HL-60 (cell line): Measurements from ENCODE around the gene PPIP5K2.
A peak's percentile ranks its signal among the peaks of the same experiment; 100 is the strongest.

Experiments
- DNase-seq, 2 experiments: peaks; one replicate each; pipeline ENCODE4 v3.0.0-alpha.2; 2010 to 2020; ENCODE audit warnings: low read depth in 1 of 2, low spot score in 1 of 2
- H3K27ac ChIP-seq: fragments of 250-450 bp; sonication (Bioruptor Pico); replicated peaks from 2 replicates; pipeline ENCODE4 v1.5.1; 2020; ENCODE audit warnings: mild to moderate bottlenecking, moderate library complexity
- H3K27me3 ChIP-seq: fragments of 250-450 bp; sonication (Bioruptor Pico); 2 replicates; pipeline ENCODE4 v1.5.1; 2021; ENCODE audit warnings: mild to moderate bottlenecking, moderate library complexity; ENCODE audit not compliant: insufficient read depth, poor library complexity, severe bottlenecking
- H3K4me3 ChIP-seq: replicated peaks from 2 replicates; pipeline ENCODE4 v1.5.1; 2011; ENCODE audit warnings: mild to moderate bottlenecking, control low read depth, low read length; ENCODE audit not compliant: insufficient read depth
- CTCF ChIP-seq: IDR thresholded peaks from one replicate; pipeline ENCODE4 v1.5.1; 2011; ENCODE audit warnings: low read length, control low read depth, inconsistent platforms; ENCODE audit not compliant: insufficient read depth
- GABPA ChIP-seq: IDR thresholded peaks from 2 replicates; pipeline ENCODE4 v1.6.1; 2012; ENCODE audit warnings: low read depth
- POLR2AphosphoS5 ChIP-seq: IDR thresholded peaks from 2 replicates; pipeline ENCODE4 v1.6.1; 2012; ENCODE audit warnings: low read depth
- REST ChIP-seq: IDR thresholded peaks from 2 replicates; pipeline ENCODE4 v1.6.1; 2012; ENCODE audit warnings: low read depth; ENCODE audit not compliant: insufficient replicate concordance
- SPI1 ChIP-seq: IDR thresholded peaks from 2 replicates; pipeline ENCODE4 v1.6.1; 2012; ENCODE audit warnings: low read depth, mild to moderate bottlenecking, borderline replicate concordance

Gene PPIP5K2

GRCh38 chr5:103112910-103113309 lies 7.2 kb upstream of the PPIP5K2 start:
- TF ChIP-seq POLR2AphosphoS5 = no peak
- TF ChIP-seq GABPA = no peak
- TF ChIP-seq CTCF = no peak
- TF ChIP-seq SPI1 = no peak
- TF ChIP-seq REST = no peak
- H3K27ac ChIP-seq = no peak overlapping the region; the same call in 1 of the 2 replicates
- no peak for DNase-seq

GRCh38 chr5:103114440-103114839 lies 5.7 kb upstream of the PPIP5K2 start:
- no peaks in the 10 kb centered on the region for H3K27me3 ChIP-seq
- no peak overlapping the region for H3K27ac ChIP-seq
- no peak overlapping the region for H3K4me3 ChIP-seq
- DNase-seq = no peak
- TF ChIP-seq REST (no peak), SPI1 (no peak), CTCF (no peak), POLR2AphosphoS5 (no peak), GABPA (no peak)

More at GRCh38 chr5:103112910-103113309, 7.2 kb upstream of the PPIP5K2 start:
- Histone ChIP-seq H3K27me3 (no peaks in the 10 kb centered on the region), H3K4me3 (no peak overlapping the region)

- Histone ChIP-seq H3K27me3 (no peaks in the 10 kb centered on the region), H3K4me3 (no peak overlapping the region), H3K27ac (peak overlapping the region; percentile 98)
- DNase-seq = no peak
- TF ChIP-seq CTCF = no peak
- TF ChIP-seq REST = no peak
- no peak for TF ChIP-seq SPI1
- TF ChIP-seq GABPA = no peak
- no peak for TF ChIP-seq POLR2AphosphoS5
Observed at GRCh38 chr5:103117471-103117991, 2.6 kb upstream of the PPIP5K2 start.
